Measurements from ENCODE around the gene CDC73. TPM values are rescaled to one million over a fixed set of nuclear protein-coding genes. Genes with fewer than 3 reads are reported as not detected.

CDC73 gene
- total and polyA plus RNA-seq, 2 of the 13 experiments (the other 11 are each of a cell fraction or from before 2014, with no cell fraction given): 20.2 to 26.3 TPM

DNA sequence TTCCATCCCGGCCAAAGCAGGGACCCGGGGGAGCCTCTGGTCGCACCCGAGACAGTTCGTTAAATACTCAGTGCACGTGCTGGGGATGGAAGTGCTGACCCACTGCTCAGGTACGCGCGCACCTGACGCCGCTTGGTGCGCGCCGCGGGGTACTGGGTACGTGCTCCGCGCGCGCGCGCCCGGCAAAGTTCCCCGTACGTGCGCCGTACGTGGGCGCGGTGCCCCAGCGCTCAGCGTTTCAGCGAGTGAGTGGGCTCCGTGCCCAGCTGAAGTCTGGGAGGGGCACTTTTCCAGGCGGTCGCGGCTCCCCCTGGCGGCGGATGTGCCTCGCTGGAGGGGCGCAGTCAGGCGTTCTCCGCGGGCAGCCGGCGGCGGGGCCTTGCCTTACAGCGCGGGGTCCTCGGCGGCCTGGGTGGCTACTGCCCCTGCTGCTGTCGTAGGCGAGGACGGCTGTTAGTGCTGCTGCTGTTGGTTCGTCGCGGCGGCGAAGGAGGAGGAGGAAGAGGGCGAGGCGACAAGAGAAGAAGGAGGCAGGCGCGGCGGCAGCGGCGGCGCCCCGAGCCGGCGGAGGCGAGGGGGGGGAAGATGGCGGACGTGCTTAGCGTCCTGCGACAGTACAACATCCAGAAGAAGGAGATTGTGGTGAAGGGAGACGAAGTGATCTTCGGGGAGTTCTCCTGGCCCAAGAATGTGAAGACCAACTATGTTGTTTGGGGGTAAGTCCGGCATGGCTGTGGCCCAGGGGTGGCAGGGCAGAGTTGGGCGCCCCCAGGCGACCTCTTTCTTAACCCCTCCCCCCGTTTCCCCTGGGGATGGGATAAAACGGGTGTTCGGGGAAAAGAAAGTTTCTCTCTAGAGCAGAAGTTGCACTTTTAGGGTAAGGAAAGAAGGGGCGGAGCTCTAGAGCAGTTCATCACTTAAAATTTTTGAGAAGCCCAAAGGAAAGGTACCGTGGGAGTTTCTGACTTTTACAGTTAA, at the start of gene CDC73 (continued):
- TF ChIP-seq, protein P1, sequence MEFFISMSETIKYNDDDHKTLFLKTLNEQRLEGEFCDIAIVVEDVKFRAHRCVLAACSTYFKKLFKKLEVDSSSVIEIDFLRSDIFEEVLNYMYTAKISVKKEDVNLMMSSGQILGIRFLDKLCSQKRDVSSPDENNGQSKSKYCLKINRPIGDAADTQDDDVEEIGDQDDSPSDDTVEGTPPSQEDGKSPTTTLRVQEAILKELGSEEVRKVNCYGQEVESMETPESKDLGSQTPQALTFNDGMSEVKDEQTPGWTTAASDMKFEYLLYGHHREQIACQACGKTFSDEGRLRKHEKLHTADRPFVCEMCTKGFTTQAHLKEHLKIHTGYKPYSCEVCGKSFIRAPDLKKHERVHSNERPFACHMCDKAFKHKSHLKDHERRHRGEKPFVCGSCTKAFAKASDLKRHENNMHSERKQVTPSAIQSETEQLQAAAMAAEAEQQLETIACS (CRISPR knock-in tag; IDR thresholded peaks at IDR 0.05): peak; percentile 99
- peak; percentile 90 for TF ChIP-seq MED8 (CRISPR knock-in tag; IDR thresholded peaks at IDR 0.05; ENCODE audit: insufficient replicate concordance)
- TF ChIP-seq, protein P2, sequence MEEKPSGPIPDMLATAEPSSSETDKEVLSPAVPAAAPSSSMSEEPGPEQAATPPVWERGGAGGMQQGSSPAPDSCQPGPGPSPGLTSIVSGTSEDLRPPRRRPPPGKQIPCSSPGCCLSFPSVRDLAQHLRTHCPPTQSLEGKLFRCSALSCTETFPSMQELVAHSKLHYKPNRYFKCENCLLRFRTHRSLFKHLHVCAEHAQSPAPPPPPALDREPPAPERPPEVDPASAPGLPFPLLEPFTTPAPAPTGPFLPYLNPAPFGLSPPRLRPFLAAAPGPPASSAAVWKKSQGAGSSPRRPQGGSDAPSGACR (CRISPR knock-in tag; IDR thresholded peaks at IDR 0.05): peak; percentile 96
- TF ChIP-seq SMARCE1 (IDR thresholded peaks at IDR 0.05; ENCODE audit: borderline replicate concordance): no peak
- peak; percentile 96 for TF ChIP-seq YEATS4 (CRISPR knock-in tag; IDR thresholded peaks at IDR 0.05; ENCODE audit: borderline replicate concordance)
- no peak for TF ChIP-seq ZNF382 (CRISPR knock-in tag; IDR thresholded peaks at IDR 0.05; ENCODE audit: borderline replicate concordance)
- TF ChIP-seq, protein P3, sequence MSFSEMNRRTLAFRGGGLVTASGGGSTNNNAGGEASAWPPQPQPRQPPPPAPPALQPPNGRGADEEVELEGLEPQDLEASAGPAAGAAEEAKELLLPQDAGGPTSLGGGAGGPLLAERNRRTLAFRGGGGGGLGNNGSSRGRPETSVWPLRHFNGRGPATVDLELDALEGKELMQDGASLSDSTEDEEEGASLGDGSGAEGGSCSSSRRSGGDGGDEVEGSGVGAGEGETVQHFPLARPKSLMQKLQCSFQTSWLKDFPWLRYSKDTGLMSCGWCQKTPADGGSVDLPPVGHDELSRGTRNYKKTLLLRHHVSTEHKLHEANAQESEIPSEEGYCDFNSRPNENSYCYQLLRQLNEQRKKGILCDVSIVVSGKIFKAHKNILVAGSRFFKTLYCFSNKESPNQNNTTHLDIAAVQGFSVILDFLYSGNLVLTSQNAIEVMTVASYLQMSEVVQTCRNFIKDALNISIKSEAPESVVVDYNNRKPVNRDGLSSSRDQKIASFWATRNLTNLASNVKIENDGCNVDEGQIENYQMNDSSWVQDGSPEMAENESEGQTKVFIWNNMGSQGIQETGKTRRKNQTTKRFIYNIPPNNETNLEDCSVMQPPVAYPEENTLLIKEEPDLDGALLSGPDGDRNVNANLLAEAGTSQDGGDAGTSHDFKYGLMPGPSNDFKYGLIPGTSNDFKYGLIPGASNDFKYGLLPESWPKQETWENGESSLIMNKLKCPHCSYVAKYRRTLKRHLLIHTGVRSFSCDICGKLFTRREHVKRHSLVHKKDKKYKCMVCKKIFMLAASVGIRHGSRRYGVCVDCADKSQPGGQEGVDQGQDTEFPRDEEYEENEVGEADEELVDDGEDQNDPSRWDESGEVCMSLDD (CRISPR knock-in tag; IDR thresholded peaks at IDR 0.05; ENCODE audit: borderline replicate concordance): peak; percentile 30
- peak; percentile 56; the same call in 1 of the 2 replicates for TF ChIP-seq ESRRA (CRISPR knock-in tag; IDR thresholded peaks at IDR 0.05; ENCODE audit: low read depth)
- TF ChIP-seq ZNF101 (CRISPR knock-in tag; IDR thresholded peaks at IDR 0.05; ENCODE audit: borderline replicate concordance, low read depth): 0 out of 2 replicates have a peak, but pooled peaks have one; percentile 82
- no peak for TF ChIP-seq HDAC6 (IDR thresholded peaks at IDR 0.05; ENCODE audit: low read depth, low read length)
- peak; percentile 83; the same call in 1 of the 2 replicates for TF ChIP-seq ZNF614 (CRISPR knock-in tag; IDR thresholded peaks at IDR 0.05; ENCODE audit: borderline replicate concordance)
- TF ChIP-seq ZSCAN22 (CRISPR knock-in tag; IDR thresholded peaks at IDR 0.05): 0 out of 2 replicates have a peak, but pooled peaks have one; percentile 69
- TF ChIP-seq, protein P4, sequence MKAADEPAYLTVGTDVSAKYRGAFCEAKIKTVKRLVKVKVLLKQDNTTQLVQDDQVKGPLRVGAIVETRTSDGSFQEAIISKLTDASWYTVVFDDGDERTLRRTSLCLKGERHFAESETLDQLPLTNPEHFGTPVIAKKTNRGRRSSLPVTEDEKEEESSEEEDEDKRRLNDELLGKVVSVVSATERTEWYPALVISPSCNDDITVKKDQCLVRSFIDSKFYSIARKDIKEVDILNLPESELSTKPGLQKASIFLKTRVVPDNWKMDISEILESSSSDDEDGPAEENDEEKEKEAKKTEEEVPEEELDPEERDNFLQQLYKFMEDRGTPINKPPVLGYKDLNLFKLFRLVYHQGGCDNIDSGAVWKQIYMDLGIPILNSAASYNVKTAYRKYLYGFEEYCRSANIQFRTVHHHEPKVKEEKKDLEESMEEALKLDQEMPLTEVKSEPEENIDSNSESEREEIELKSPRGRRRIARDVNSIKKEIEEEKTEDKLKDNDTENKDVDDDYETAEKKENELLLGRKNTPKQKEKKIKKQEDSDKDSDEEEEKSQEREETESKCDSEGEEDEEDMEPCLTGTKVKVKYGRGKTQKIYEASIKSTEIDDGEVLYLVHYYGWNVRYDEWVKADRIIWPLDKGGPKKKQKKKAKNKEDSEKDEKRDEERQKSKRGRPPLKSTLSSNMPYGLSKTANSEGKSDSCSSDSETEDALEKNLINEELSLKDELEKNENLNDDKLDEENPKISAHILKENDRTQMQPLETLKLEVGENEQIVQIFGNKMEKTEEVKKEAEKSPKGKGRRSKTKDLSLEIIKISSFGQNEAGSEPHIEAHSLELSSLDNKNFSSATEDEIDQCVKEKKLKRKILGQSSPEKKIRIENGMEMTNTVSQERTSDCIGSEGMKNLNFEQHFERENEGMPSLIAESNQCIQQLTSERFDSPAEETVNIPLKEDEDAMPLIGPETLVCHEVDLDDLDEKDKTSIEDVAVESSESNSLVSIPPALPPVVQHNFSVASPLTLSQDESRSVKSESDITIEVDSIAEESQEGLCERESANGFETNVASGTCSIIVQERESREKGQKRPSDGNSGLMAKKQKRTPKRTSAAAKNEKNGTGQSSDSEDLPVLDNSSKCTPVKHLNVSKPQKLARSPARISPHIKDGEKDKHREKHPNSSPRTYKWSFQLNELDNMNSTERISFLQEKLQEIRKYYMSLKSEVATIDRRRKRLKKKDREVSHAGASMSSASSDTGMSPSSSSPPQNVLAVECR (CRISPR knock-in tag; IDR thresholded peaks at IDR 0.05; ENCODE audit: borderline replicate concordance): peak; percentile 96
- TF ChIP-seq, protein P5, sequence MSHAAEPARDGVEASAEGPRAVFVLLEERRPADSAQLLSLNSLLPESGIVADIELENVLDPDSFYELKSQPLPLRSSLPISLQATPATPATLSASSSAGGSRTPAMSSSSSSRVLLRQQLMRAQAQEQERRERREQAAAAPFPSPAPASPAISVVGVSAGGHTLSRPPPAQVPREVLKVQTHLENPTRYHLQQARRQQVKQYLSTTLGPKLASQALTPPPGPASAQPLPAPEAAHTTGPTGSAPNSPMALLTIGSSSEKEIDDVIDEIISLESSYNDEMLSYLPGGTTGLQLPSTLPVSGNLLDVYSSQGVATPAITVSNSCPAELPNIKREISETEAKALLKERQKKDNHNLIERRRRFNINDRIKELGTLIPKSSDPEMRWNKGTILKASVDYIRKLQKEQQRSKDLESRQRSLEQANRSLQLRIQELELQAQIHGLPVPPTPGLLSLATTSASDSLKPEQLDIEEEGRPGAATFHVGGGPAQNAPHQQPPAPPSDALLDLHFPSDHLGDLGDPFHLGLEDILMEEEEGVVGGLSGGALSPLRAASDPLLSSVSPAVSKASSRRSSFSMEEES (CRISPR knock-in tag; IDR thresholded peaks at IDR 0.05): peak; percentile 49; the same call in 1 of the 2 replicates
- peak; percentile 79 for TF ChIP-seq FOXA3 (CRISPR knock-in tag; IDR thresholded peaks at IDR 0.05)

All from HepG2 (cell line).